ENCODE data around the gene ADARB2. TPM values are rescaled to one million over a fixed set of nuclear protein-coding genes. Genes with fewer than 3 reads are reported as not detected.

ADARB2 gene
- total RNA-seq, 3 donors from 2014 or later (not counting 1 experiment from before 2014, with no cell fraction given) = 0.27 to 0.78 (median 0.40) TPM

- H3K4me3 ChIP-seq (ENCODE audit: low read length) = no peak overlapping the region
- DNase-seq (no peak), ATAC-seq (no peak)
- H3K4me1 ChIP-seq (ENCODE audit: control insufficient read depth, insufficient read depth, low read length) = peaks cover 2% of the 10 kb centered on the region
- no peaks in the 10 kb centered on the region for H3K27me3 Mint-ChIP-seq (ENCODE audit: low read depth in 2 of 2)
- no peaks in the 10 kb centered on the region for H3K4me1 Mint-ChIP-seq
- H3K4me3 Mint-ChIP-seq = no peak overlapping the region
- no peak overlapping the region for H3K27ac Mint-ChIP-seq
- WGBS (ENCODE audit: insufficient coverage) = 73% methylated on average over 8 of the region's 11 CpGs
- no peaks in the 10 kb centered on the region for H3K9me3 ChIP-seq (ENCODE audit: control insufficient read depth, insufficient read depth, low read length)
- no peak overlapping the region for H3K27ac ChIP-seq (ENCODE audit: low read length)
- no peaks in the 10 kb centered on the region for H3K27me3 ChIP-seq (ENCODE audit: control insufficient read depth, insufficient read depth, low read length)
- intact Hi-C loops (cut with micrococcal nuclease) = no loop called here
- TF ChIP-seq CTCF (IDR thresholded peaks at IDR 0.05) = no peak
- no peaks in the 10 kb centered on the region for H3K9me3 Mint-ChIP-seq
- H3K36me3 Mint-ChIP-seq = no peaks in the 10 kb centered on the region
- no peaks in the 10 kb centered on the region for H3K36me3 ChIP-seq (ENCODE audit: control insufficient read depth, insufficient read depth, low read length)
Measured at GRCh38 chr10:1674501-1674900, 62.8 kb downstream of the ADARB2 start.

- H3K36me3 Mint-ChIP-seq = no peaks in the 10 kb centered on the region
- 89% methylated on average over 19 of the region's 21 CpGs for WGBS (ENCODE audit: insufficient coverage)
- Histone ChIP-seq H3K36me3 (ENCODE audit: control insufficient read depth, insufficient read depth, low read length) (no peaks in the 10 kb centered on the region), H3K27ac (ENCODE audit: low read length) (no peak overlapping the region), H3K4me3 (ENCODE audit: low read length) (no peak overlapping the region), H3K4me1 (ENCODE audit: control insufficient read depth, insufficient read depth, low read length) (no peaks in the 10 kb centered on the region), H3K9me3 (ENCODE audit: control insufficient read depth, insufficient read depth, low read length) (no peaks in the 10 kb centered on the region), H3K27me3 (ENCODE audit: control insufficient read depth, insufficient read depth, low read length) (no peaks in the 10 kb centered on the region)
- H3K27ac Mint-ChIP-seq = no peak overlapping the region
- no peaks in the 10 kb centered on the region for H3K4me1 Mint-ChIP-seq
- no peaks in the 10 kb centered on the region for H3K27me3 Mint-ChIP-seq (ENCODE audit: low read depth in 2 of 2)
- TF ChIP-seq CTCF (IDR thresholded peaks at IDR 0.05) = no peak
- DNase-seq (no peak), ATAC-seq (no peak)
- H3K9me3 Mint-ChIP-seq = no peaks in the 10 kb centered on the region
- intact Hi-C loops (cut with micrococcal nuclease) = no loop called here
- no peak overlapping the region for H3K4me3 Mint-ChIP-seq
Measured at GRCh38 chr10:1673568-1674345, 63.6 kb downstream of the ADARB2 start.

- ATAC-seq = no peak
- no peak for DNase-seq
- no peaks in the 10 kb centered on the region for H3K27me3 Mint-ChIP-seq (ENCODE audit: low read depth in 2 of 2)
- no peaks in the 10 kb centered on the region for H3K9me3 Mint-ChIP-seq
- intact Hi-C loops (cut with micrococcal nuclease) = no loop called here
- H3K36me3 Mint-ChIP-seq = no peaks in the 10 kb centered on the region
- H3K4me3 Mint-ChIP-seq = no peak overlapping the region
- 78% methylated on average over 37 of the region's 37 CpGs for whole genome bisulfite sequencing (ENCODE audit: insufficient coverage)
- Histone ChIP-seq H3K4me1 (ENCODE audit: control insufficient read depth, insufficient read depth, low read length) (no peaks in the 10 kb centered on the region), H3K27me3 (ENCODE audit: control insufficient read depth, insufficient read depth, low read length) (no peaks in the 10 kb centered on the region), H3K36me3 (ENCODE audit: control insufficient read depth, insufficient read depth, low read length) (no peaks in the 10 kb centered on the region), H3K27ac (ENCODE audit: low read length) (no peak overlapping the region), H3K9me3 (ENCODE audit: control insufficient read depth, insufficient read depth, low read length) (no peaks in the 10 kb centered on the region), H3K4me3 (ENCODE audit: low read length) (no peak overlapping the region)
- no peak for TF ChIP-seq CTCF (IDR thresholded peaks at IDR 0.05)
- H3K27ac Mint-ChIP-seq = no peak overlapping the region
- H3K4me1 Mint-ChIP-seq = no peaks in the 10 kb centered on the region
Measured at GRCh38 chr10:1672001-1672781, 65.1 kb downstream of the ADARB2 start.
